AG04450 (cell line): ENCODE results near the gene IL22. TPM values are rescaled to one million over a fixed set of nuclear protein-coding genes. Genes with fewer than 3 reads are reported as not detected.

ENCODE experiments used
- CTCF ChIA-PET: fragments of 300-600, 350-600 bp; formaldehyde crosslinking; extraction: SDS; loops from one replicate; lab custom pipeline; 2022; ENCODE audit warnings: antibody characterized with exemption, inconsistent platforms; lab: Charles Lee
- POLR2A ChIA-PET: fragments of 350-600 bp; formaldehyde crosslinking; extraction: SDS; loops from one replicate; lab custom pipeline; 2021; ENCODE audit warnings: antibody characterized with exemption, inconsistent platforms; lab: Yijun Ruan, JAX
- DNase-seq: peaks from one replicate; pipeline ENCODE4 v3.0.0-alpha.2; 2011; ENCODE audit warnings: low read depth, low spot score
- H3K27ac ChIP-seq: one replicate; pipeline ENCODE4 v1.5.1; 2012; ENCODE audit warnings: low read depth, low read length, control low read depth
- H3K27me3 ChIP-seq: one replicate; pipeline ENCODE4 v1.6.0; 2012; ENCODE audit warnings: low read length; ENCODE audit not compliant: control insufficient read depth, insufficient read depth
- H3K4me3 ChIP-seq: 2 replicates; pipeline ENCODE4 v1.5.1; 2011; ENCODE audit warnings: mild to moderate bottlenecking, low read depth, low read length, control low read depth
- H3K9me3 ChIP-seq: 2 replicates; pipeline ENCODE4 v1.5.1; 2012; ENCODE audit warnings: low read length; ENCODE audit not compliant: control insufficient read depth, insufficient read depth
- CTCF ChIP-seq: IDR thresholded peaks from 2 replicates; pipeline ENCODE4 v1.5.1; 2011; ENCODE audit warnings: low read depth, low read length, control low read depth, inconsistent platforms
- polyA plus RNA-seq: library from polyadenylated mRNA; depleted of rRNA; stranded (reverse); fragments of >200 nt; gene quantifications from 2 replicates; pipeline ENCODE4 v1.2.3, GENCODE V29; 2011

Gene IL22
- polyA plus RNA-seq, 1 experiment = not detected

- CTCF ChIA-PET = interaction anchor here (2.0 to 2.3 kb wide), 2 partner anchors 11 to 83 kb away, joined by 10 to 23 read pairs; no protein-coding TSS in a partner anchor
- no peak for DNase-seq
These were observed 19.3 kb downstream of the IL22 start for GRCh38 chr12:68234140-68234539.

DNA sequence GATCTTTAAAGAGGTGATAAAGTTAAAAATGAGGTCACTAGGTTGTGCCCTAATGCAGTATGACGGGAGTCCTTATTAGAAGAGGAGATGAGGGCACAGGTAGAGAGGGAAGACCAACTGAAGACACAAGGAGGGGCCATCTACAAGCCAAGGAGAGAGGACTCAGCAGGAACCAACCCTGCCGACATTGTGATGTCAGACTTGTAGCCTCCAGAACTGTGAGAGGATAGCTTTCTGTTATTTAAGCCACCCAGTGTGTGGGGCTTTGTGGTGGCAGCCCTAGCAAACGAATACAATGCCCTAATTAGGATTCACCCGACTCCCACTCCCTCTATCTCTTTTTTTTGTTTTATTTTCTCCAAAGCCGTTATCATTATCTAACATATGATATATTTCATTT lies 19.9 kb downstream of the IL22 start:
- Histone ChIP-seq H3K4me3 (no peak overlapping the region), H3K9me3 (no peaks in the 10 kb centered on the region), H3K27ac (no peak overlapping the region), H3K27me3 (peaks cover 4% of the 10 kb centered on the region)
- no peak for DNase-seq
- CTCF ChIA-PET = interaction anchor here (2.0 to 2.3 kb wide), 2 partner anchors 10 to 84 kb away, joined by 10 to 23 read pairs; no protein-coding TSS in a partner anchor
- no peak for TF ChIP-seq CTCF
- POLR2A ChIA-PET = no interaction called here

More at GRCh38 chr12:68234140-68234539, 19.3 kb downstream of the IL22 start:
- Histone ChIP-seq H3K27me3 (peaks cover 4% of the 10 kb centered on the region), H3K9me3 (no peaks in the 10 kb centered on the region), H3K4me3 (no peak overlapping the region), H3K27ac (no peak overlapping the region)
- POLR2A ChIA-PET = no interaction called here
- no peak for TF ChIP-seq CTCF

GRCh38 chr12:68231691-68232090 lies 21.7 kb downstream of the IL22 start:
- CTCF ChIA-PET = interaction anchor here (0.9 to 2.3 kb wide), 3 partner anchors 9 to 192 kb away, joined by 3 to 16 read pairs (median 3); no protein-coding TSS in a partner anchor
- no peak overlapping the region for H3K4me3 ChIP-seq
- TF ChIP-seq CTCF = no peak
- POLR2A ChIA-PET = no interaction called here
- H3K27ac ChIP-seq = no peak overlapping the region
- no peaks in the 10 kb centered on the region for H3K9me3 ChIP-seq
- H3K27me3 ChIP-seq = peaks cover 4% of the 10 kb centered on the region
- no peak for DNase-seq

DNA sequence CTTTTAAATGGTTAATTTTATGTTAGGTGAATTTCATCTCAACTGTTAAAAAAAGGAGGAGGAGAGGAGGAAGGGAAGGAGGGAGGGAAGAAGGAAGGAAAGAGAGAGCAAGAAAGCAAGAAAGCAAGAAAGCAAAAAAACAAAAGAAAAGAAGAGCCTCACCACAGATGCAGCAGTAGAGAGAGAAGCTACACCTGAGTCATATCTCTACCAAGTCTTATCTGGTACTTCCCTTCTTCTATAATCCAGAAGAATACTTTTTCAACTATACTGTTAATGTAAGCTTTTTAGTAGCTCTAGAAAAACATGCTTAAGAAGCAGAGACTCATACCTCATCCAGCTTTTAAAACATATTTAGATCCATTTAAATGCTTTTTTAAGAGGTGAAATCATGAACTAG lies 22.2 kb downstream of the IL22 start:
- POLR2A ChIA-PET = no interaction called here
- no peak for DNase-seq
- H3K9me3 ChIP-seq = no peaks in the 10 kb centered on the region
- H3K27ac ChIP-seq = no peak overlapping the region
- peaks cover 4% of the 10 kb centered on the region for H3K27me3 ChIP-seq
- CTCF ChIA-PET = interaction anchor here (0.6 to 2.3 kb wide), 3 partner anchors 8 to 86 kb away, joined by 3 to 16 read pairs (median 3); no protein-coding TSS in a partner anchor
- no peak for TF ChIP-seq CTCF
- no peak overlapping the region for H3K4me3 ChIP-seq

DNA sequence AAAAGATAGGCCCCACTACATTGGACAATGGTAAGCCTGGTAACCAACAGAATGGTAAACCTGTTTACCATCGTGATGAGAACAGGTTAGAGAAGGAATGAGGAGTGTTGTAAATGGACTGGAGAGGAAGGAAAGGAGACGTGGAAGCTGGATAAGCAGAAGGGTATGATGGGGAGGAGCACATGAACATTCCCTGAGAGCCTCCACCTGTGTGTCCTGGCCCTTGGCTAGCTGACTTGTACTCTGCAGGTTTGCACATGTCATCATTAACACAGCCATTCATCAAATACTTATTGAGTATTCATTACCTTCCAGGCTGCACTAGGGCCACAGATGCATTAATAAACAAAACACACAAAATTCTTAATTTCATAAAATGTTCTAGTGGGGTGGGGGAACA lies 23.4 kb downstream of the IL22 start:
- Histone ChIP-seq H3K4me3 (no peak overlapping the region), H3K27me3 (peaks cover 4% of the 10 kb centered on the region), H3K9me3 (no peaks in the 10 kb centered on the region), H3K27ac (no peak overlapping the region)
- no peak for TF ChIP-seq CTCF
- ChIA-PET CTCF (no interaction called here), POLR2A (no interaction called here)
- DNase-seq = no peak
